K562 (cell line): ENCODE data around the gene CASP2. TPM values are rescaled to one million over a fixed set of nuclear protein-coding genes. Genes with fewer than 3 reads are reported as not detected.

Source experiments
- ATAC-seq: fragments of 200-7000 bp; cut with Tn5 transposase; 3 replicates; pipeline ENCODE4 v1.9.1; 2020; ENCODE audit warnings: moderate library complexity
- BruUV-seq: library from RNA; stranded (reverse); fragments of 400-500 nt; replicated peaks from 2 replicates; lab custom pipeline; 2021; lab: Mats Ljungman, UMichigan
- CTCF ChIA-PET: fragments of 300-600 bp; formaldehyde crosslinking; extraction: SDS; loops from one replicate; lab custom pipeline; 2021; ENCODE audit warnings: low intra/inter-chr PET ratio; lab: Yijun Ruan, JAX
- POLR2A ChIA-PET: fragments of 300-600, 350-650 bp; sonication (Branson Sonifier 250); formaldehyde crosslinking; extraction: SDS; loops from one replicate; lab custom pipeline; 2021; ENCODE audit warnings: antibody characterized with exemption, inconsistent platforms; lab: Yijun Ruan, JAX
- DNase-seq, 4 experiments: peaks; one replicate each; pipeline versions ENCODE4 v3.0.0 to v3.0.0-alpha.2; 2011 to 2018; ENCODE audit warnings: low spot score in 3 of 4, mixed read lengths in 3 of 4; ENCODE audit errors: extremely low read depth in 1 of 4
- FAIRE-seq: peaks from 2 replicates; lab custom pipeline; 2011; peaks lifted over from hg19 to GRCh38; lab: Jason Lieb, UNC
- H2AFZ ChIP-seq: 2 replicates; pipeline ENCODE4 v1.6.0; 2011; ENCODE audit warnings: low read depth, low read length, control low read depth, inconsistent platforms
- H3K27ac ChIP-seq: fragments of 200-600 bp; 3 replicates; pipeline ENCODE4 v1.8.0; 2011; ENCODE audit warnings: low read depth, mild to moderate bottlenecking, control low read depth, inconsistent platforms, low read length, moderate library complexity, mixed read lengths; ENCODE audit errors: extremely low read depth
- H3K27me3 ChIP-seq, 2 experiments: fragments of 300-600 bp in 1 of 2; 2 replicates in 1 of 2; 3 replicates in 1 of 2; pipeline versions ENCODE4 v1.6.0 to v1.8.0; 2011; ENCODE audit warnings: inconsistent platforms in 2 of 2, low read length in 2 of 2, mild to moderate bottlenecking in 1 of 2, mixed read lengths in 1 of 2, moderate library complexity in 1 of 2; ENCODE audit not compliant: control insufficient read depth in 2 of 2, insufficient read depth in 2 of 2
- H3K36me3 ChIP-seq: fragments of 300-600 bp; 3 replicates; pipeline ENCODE4 v1.8.0; 2011; ENCODE audit warnings: mild to moderate bottlenecking, low read length, inconsistent platforms; ENCODE audit not compliant: control insufficient read depth, insufficient read depth
- H3K4me1 ChIP-seq, 2 experiments: fragments of 200-600 bp in 1 of 2; replicated peaks in 1 of 2; 2 replicates in 1 of 2; 3 replicates in 1 of 2; pipeline versions ENCODE4 v1.5.1 to v1.8.0; 2011; ENCODE audit warnings: inconsistent platforms in 2 of 2, low read length in 2 of 2, mild to moderate bottlenecking in 1 of 2, mixed read lengths in 1 of 2, moderate library complexity in 1 of 2; ENCODE audit not compliant: control insufficient read depth in 2 of 2, insufficient read depth in 2 of 2
- H3K4me2 ChIP-seq: 2 replicates; pipeline ENCODE4 v1.6.1; 2011; ENCODE audit warnings: low read length, control low read depth, inconsistent platforms, mixed read lengths; ENCODE audit not compliant: insufficient read depth
- H3K4me3 ChIP-seq: fragments of 200-600 bp; sonication (generic), shearing (Covaris generic); 2 replicates; pipeline ENCODE4 v1.5.1; 2016; ENCODE audit warnings: control low read depth, inconsistent platforms
- H3K79me2 ChIP-seq: fragments of 200-600 bp; 3 replicates; pipeline ENCODE4 v1.8.0; 2011; ENCODE audit warnings: low read length, inconsistent platforms; ENCODE audit not compliant: control insufficient read depth, insufficient read depth
- H3K9ac ChIP-seq, 2 experiments: 2 replicates each; pipeline versions ENCODE4 v1.6.0 to v1.6.1; 2011; ENCODE audit warnings: low read depth in 2 of 2, low read length in 2 of 2, control low read depth in 1 of 2, inconsistent platforms in 1 of 2, mild to moderate bottlenecking in 1 of 2, mixed read lengths in 1 of 2; ENCODE audit not compliant: insufficient read depth in 1 of 2
- H3K9me1 ChIP-seq: one replicate; pipeline ENCODE4 v1.6.0; 2011; ENCODE audit warnings: inconsistent platforms, mild to moderate bottlenecking, low read length, moderate library complexity; ENCODE audit not compliant: control insufficient read depth, insufficient read depth
- H3K9me3 ChIP-seq: replicated peaks from 2 replicates; pipeline ENCODE4 v1.5.1; 2011; ENCODE audit warnings: low read depth, low read length, inconsistent platforms; ENCODE audit not compliant: control insufficient read depth, insufficient read depth
- H4K20me1 ChIP-seq: replicated peaks from 2 replicates; pipeline ENCODE4 v1.6.1; 2011; ENCODE audit warnings: low read length, inconsistent platforms, mixed read lengths; ENCODE audit not compliant: control insufficient read depth, insufficient read depth
- CBFA2T2 ChIP-seq: fragments of 450-650 bp; conservative IDR thresholded peaks from 2 replicates; pipeline ENCODE4 v1.6.1; 2017; ENCODE audit warnings: mild to moderate bottlenecking
- FOXK2 ChIP-seq, 2 experiments: fragments of 450-650 bp; IDR thresholded peaks in 1 of 2; conservative IDR thresholded peaks in 1 of 2; 2 replicates each; pipeline ENCODE4 v1.6.1; 2016; ENCODE audit warnings: low read depth in 2 of 2, mild to moderate bottlenecking in 1 of 2
- PHF8 ChIP-seq: fragments of 200-600 bp; sonication (generic); IDR thresholded peaks from 2 replicates; pipeline ENCODE4 v1.6.1; 2012; ENCODE audit warnings: mixed run types, mild to moderate bottlenecking, inconsistent platforms, low read length, moderate library complexity, borderline replicate concordance
- SMARCC2 ChIP-seq: fragments of 450-650 bp; IDR thresholded peaks from 2 replicates; pipeline ENCODE4 v1.6.1; 2017; ENCODE audit warnings: antibody characterized with exemption, moderate library complexity, mild to moderate bottlenecking, low read depth
- TFE3 ChIP-seq: fragments of 450-650 bp; formaldehyde crosslinking; IDR thresholded peaks from 2 replicates; pipeline ENCODE4 v1.4.0; 2020; ENCODE audit warnings: mild to moderate bottlenecking, mixed read lengths
- TSHZ1 ChIP-seq: fragments of 250-450 bp; sonication (Bioruptor Pico); IDR thresholded peaks from 2 replicates; pipeline ENCODE4 v1.4.0; 2020; ENCODE audit warnings: mild to moderate bottlenecking, moderate library complexity
- ZNF512 ChIP-seq: IDR thresholded peaks from 2 replicates; pipeline ENCODE4 v1.6.1; 2016; ENCODE audit warnings: missing genetic modification characterization, missing compliant biosample characterization
- WGBS: fragments of 100-300 bp; shearing (Covaris generic); methylation state at CpG from one replicate; pipeline ENCODE4 v1.1.6; 2016; ENCODE audit warnings: low coverage, mixed read lengths; ENCODE audit not compliant: insufficient coverage; ENCODE audit errors: missing lambda C conversion rate; 5-methylcytosine and 5-hydroxymethylcytosine counted together
- in situ Hi-C: fragments of 300-500 bp; cut with MboI; formaldehyde crosslinking; loops from 4 replicates; pipeline ENCODE4 v1.15.0; 2018; ENCODE audit warnings: inconsistent platforms, mixed read lengths
- intact Hi-C: fragments of 100-400 bp; cut with micrococcal nuclease; formaldehyde crosslinking; loops from 2 replicates; pipeline ENCODE4 v1.14.2; 2022
- polyA plus RNA-seq, 8 experiments: library from polyadenylated mRNA; depleted of rRNA in 4 of 8; stranded (reverse) in 5 of 8; unstranded in 3 of 8; fragments of >200 nt; fragmentation: Nextera tagmentation in 2 of 8; fragmentation: Illumina TruSeq in 1 of 8; extraction: Ambion mirVana in 2 of 8; extraction: Trizol in 1 of 8; gene quantifications; 2 replicates each; pipeline versions ENCODE4 v1.2.1 to v1.2.3, GENCODE V29; 2011 to 2014; ENCODE audit warnings: inconsistent platforms in 1 of 8, missing spikeins in 1 of 8
- total RNA-seq, 7 experiments: library from RNA; depleted of rRNA in 6 of 7; stranded (reverse); fragments of >200 nt in 6 of 7; fragmentation: Illumina TruSeq in 2 of 7; extraction: Trizol in 2 of 7; gene quantifications; 2 replicates each; pipeline versions ENCODE4 v1.2.1 to v1.2.3, GENCODE V29; 2011 to 2021; ENCODE audit warnings: low replicate concordance in 1 of 7

The CASP2 gene
- total and polyA plus RNA-seq, 9 of the 15 experiments (the other 6 are each of a cell fraction or from before 2014, with no cell fraction given), result 18.8 to 64.9 (median 24.1) TPM

GRCh38 chr7:143245123-143245522 is 43.0 kb upstream of the CASP2 start:
- DNase-seq (no peak), FAIRE-seq (no peak), ATAC-seq (no peak)
- WGBS, result 27% methylated on average over 3 of the region's 3 CpGs
- H2AFZ ChIP-seq, result no peak overlapping the region
- no peaks in the 10 kb centered on the region for H3K36me3 ChIP-seq
- H3K9me3 ChIP-seq, result peaks cover 10% of the 10 kb centered on the region; the same call in 1 of the 2 replicates
- no TSS peak for BruUV-seq
- H3K4me3 ChIP-seq, result no peak overlapping the region
- no peaks in the 10 kb centered on the region; a peak in 1 of 5 replicates for H3K27me3 ChIP-seq
- H3K27ac ChIP-seq, result no peak overlapping the region
- no peaks in the 10 kb centered on the region for H3K79me2 ChIP-seq
- intact Hi-C loops (no loop called here), in situ Hi-C loops (loop anchor here (10.0 kb wide), 1 partner anchor 60 kb away; no protein-coding TSS in a partner anchor)
- H3K9me1 ChIP-seq, result no peaks in the 10 kb centered on the region
- no peak for TF ChIP-seq CBFA2T2
- TF ChIP-seq TFE3 (CRISPR knock-in tag), result peak; percentile 49
- H3K4me1 ChIP-seq, result no peaks in the 10 kb centered on the region; a peak in 1 of 5 replicates
- POLR2A ChIA-PET, result interaction anchor here (0.9 kb wide), 1 partner anchor 11 kb away, joined by 3 read pairs; no protein-coding TSS in a partner anchor
- CTCF ChIA-PET, result no interaction called here
- no peak overlapping the region for H3K9ac ChIP-seq
- no peaks in the 10 kb centered on the region for H4K20me1 ChIP-seq
- H3K4me2 ChIP-seq, result no peak overlapping the region

- FAIRE-seq, result no peak
- Histone ChIP-seq H3K36me3 (no peaks in the 10 kb centered on the region), H3K79me2 (no peaks in the 10 kb centered on the region)
- intact Hi-C loops, result no loop called here
- no peak for TF ChIP-seq FOXK2 (conservative IDR thresholded peaks at IDR 0.05 in 1 of 2, IDR thresholded peaks at IDR 0.05 in 1 of 2; ENCODE audit: low read depth in 2 of 2)
- peak; percentile 85 for TF ChIP-seq ZNF512 (tag)
- no peak for TF ChIP-seq TSHZ1 (CRISPR knock-in tag)
- TF ChIP-seq SMARCC2, result no peak
- TF ChIP-seq PHF8, result 0 out of 2 replicates have a peak, but pooled peaks have one; percentile 2
- TF ChIP-seq, all 486 proteins: peak for 2
- Histone ChIP-seq H3K4me2 (no peak overlapping the region), H3K9me3 (peaks cover 10% of the 10 kb centered on the region; the same call in 1 of the 2 replicates), H3K9me1 (no peaks in the 10 kb centered on the region), H3K9ac (no peak overlapping the region), H3K27ac (no peak overlapping the region), H2AFZ (no peak overlapping the region), H3K27me3 (no peaks in the 10 kb centered on the region; a peak in 1 of 5 replicates), H4K20me1 (no peaks in the 10 kb centered on the region), H3K4me3 (no peak overlapping the region), H3K4me1 (no peaks in the 10 kb centered on the region; a peak in 1 of 5 replicates)
- ATAC-seq (no peak), DNase-seq (no peak)
- WGBS, result 0% methylated on average over 1 of the region's 1 CpG
- in situ Hi-C loops, result loop anchor here (10.0 kb wide), 1 partner anchor 57 kb away; no protein-coding TSS in a partner anchor
- ChIA-PET POLR2A (interaction anchor here (0.6 kb wide), 1 partner anchor 13 kb away, joined by 3 read pairs; no protein-coding TSS in a partner anchor), CTCF (no interaction called here)
- no TSS peak for BruUV-seq
Observed at GRCh38 chr7:143247372-143247771, 40.8 kb upstream of the CASP2 start.
